NCI-H1930 (cell line): ENCODE data around the gene ARID3C.

Experiments used
- DNase-seq, 2 experiments: peaks; one replicate each; lab custom pipeline; 2025; lab: John Stamatoyannopoulos, UW

Gene ARID3C

GRCh38 chr9:34577400-34578240, 51.2 kb downstream of the ARID3C start:
- no peak for DNase-seq

GRCh38 chr9:34576597-34577399, 52.1 kb downstream of the ARID3C start:
- no peak for DNase-seq

GRCh38 chr9:34575862-34576596, 52.8 kb downstream of the ARID3C start:
- no peak for DNase-seq

GRCh38 chr9:34575241-34575640, 53.6 kb downstream of the ARID3C start:
- no peak for DNase-seq

GRCh38 chr9:34574571-34574970, 54.3 kb downstream of the ARID3C start:
- no peak for DNase-seq

- no peak for DNase-seq
Observed at GRCh38 chr9:34573599-34574325, 55.1 kb downstream of the ARID3C start.

- DNase-seq, result no peak
Observed at GRCh38 chr9:34572628-34573027, 56.2 kb downstream of the ARID3C start.

GRCh38 chr9:34572092-34572491, 56.8 kb downstream of the ARID3C start:
- no peak for DNase-seq

- DNase-seq, result no peak
Observed at GRCh38 chr9:34571481-34571810, 57.4 kb downstream of the ARID3C start.
